Measurements from ENCODE around the gene SEC22C. TPM values are rescaled to one million over a fixed set of nuclear protein-coding genes. Genes with fewer than 3 reads are reported as not detected.

SEC22C gene
- total and polyA plus RNA-seq, 4 donors: 23.3 to 61.4 (median 35.0) TPM

- Histone ChIP-seq H3K27ac (ENCODE audit: low read depth in 1 of 2, low read length in 1 of 2) (peak overlapping the region in 1 of 2 donors; percentile 32), H3K9ac (ENCODE audit: insufficient read depth in 1 of 2, low read length in 2 of 2) (no peak overlapping the region), H3K4me3 (no peak overlapping the region), H3K4me1 (ENCODE audit: control insufficient read depth in 5 of 5, insufficient read depth in 5 of 5, low read length in 5 of 5) (peaks cover 0 to 30% (median 16%) of the 10 kb centered on the region in 5 donors), H3K9me3 (ENCODE audit: control insufficient read depth in 4 of 4, insufficient read depth in 3 of 4, low read length in 3 of 4) (no peaks in the 10 kb centered on the region), H3K27me3 (ENCODE audit: control insufficient read depth in 3 of 3, insufficient read depth in 3 of 3, low read length in 2 of 3) (no peaks in the 10 kb centered on the region), H3K36me3 (ENCODE audit: control insufficient read depth in 4 of 4, insufficient read depth in 4 of 4, low read length in 4 of 4) (peaks cover 0 to 2% (median 0%) of the 10 kb centered on the region in 4 donors)
- TF ChIP-seq CTCF (IDR thresholded peaks at IDR 0.05; ENCODE audit: control extremely low read depth, extremely low read depth): no peak
- no peak for ATAC-seq (ENCODE audit: insufficient read depth, low FRiP score)
- WGBS, 2 donors: 57 to 77% methylated on average over 3 of the region's 3 CpGs
- no peak for DNase-seq
These were observed 40.7 kb downstream of the SEC22C start for GRCh38 chr3:42541079-42541478.

- H3K4me3 ChIP-seq: no peak overlapping the region
- H3K36me3 ChIP-seq (ENCODE audit: control insufficient read depth in 4 of 4, insufficient read depth in 4 of 4, low read length in 4 of 4): peaks cover 0 to 2% (median 0%) of the 10 kb centered on the region in 4 donors
- H3K4me1 ChIP-seq (ENCODE audit: control insufficient read depth in 5 of 5, insufficient read depth in 5 of 5, low read length in 5 of 5): peaks cover 0 to 28% (median 9%) of the 10 kb centered on the region in 5 donors
- no peak overlapping the region for H3K9ac ChIP-seq (ENCODE audit: insufficient read depth in 1 of 2, low read length in 2 of 2)
- H3K9me3 ChIP-seq (ENCODE audit: control insufficient read depth in 4 of 4, insufficient read depth in 3 of 4, low read length in 3 of 4): no peaks in the 10 kb centered on the region
- TF ChIP-seq CTCF (IDR thresholded peaks at IDR 0.05; ENCODE audit: control extremely low read depth, extremely low read depth): peak; percentile 44
- WGBS, 2 donors: 56% methylated on average over 14 of the region's 14 CpGs
- DNase-seq (peak; percentile 16 to 34 (median 29)), ATAC-seq (ENCODE audit: insufficient read depth, low FRiP score) (peak; percentile 51)
- H3K27me3 ChIP-seq (ENCODE audit: control insufficient read depth in 3 of 3, insufficient read depth in 3 of 3, low read length in 2 of 3): no peaks in the 10 kb centered on the region
- peak overlapping the region in 1 of 2 donors; percentile 48 for H3K27ac ChIP-seq (ENCODE audit: low read depth in 1 of 2, low read length in 1 of 2)
These were observed 41.7 kb downstream of the SEC22C start for GRCh38 chr3:42539871-42540714.

GRCh38 chr3:42537350-42537749 is 44.4 kb downstream of the SEC22C start:
- H3K4me3 ChIP-seq: no peak overlapping the region
- no peak for ATAC-seq (ENCODE audit: insufficient read depth, low FRiP score)
- H3K36me3 ChIP-seq (ENCODE audit: control insufficient read depth in 4 of 4, insufficient read depth in 4 of 4, low read length in 4 of 4): peaks cover 0 to 12% (median 0%) of the 10 kb centered on the region in 4 donors
- DNase-seq: no peak
- H3K27ac ChIP-seq (ENCODE audit: low read depth in 1 of 2, low read length in 1 of 2): no peak overlapping the region
- no peaks in the 10 kb centered on the region for H3K27me3 ChIP-seq (ENCODE audit: control insufficient read depth in 3 of 3, insufficient read depth in 3 of 3, low read length in 2 of 3)
- H3K4me1 ChIP-seq (ENCODE audit: control insufficient read depth in 5 of 5, insufficient read depth in 5 of 5, low read length in 5 of 5): peaks cover 0 to 26% (median 0%) of the 10 kb centered on the region in 5 donors
- TF ChIP-seq CTCF (IDR thresholded peaks at IDR 0.05; ENCODE audit: control extremely low read depth, extremely low read depth): no peak
- H3K9ac ChIP-seq (ENCODE audit: insufficient read depth in 1 of 2, low read length in 2 of 2): no peak overlapping the region
- H3K9me3 ChIP-seq (ENCODE audit: control insufficient read depth in 4 of 4, insufficient read depth in 3 of 4, low read length in 3 of 4): no peaks in the 10 kb centered on the region
